NK-92 (cell line): ENCODE measurements around the gene RRBP1.
"Not testable (repeated sequence)": the region's sequence is repeated elsewhere in the genome, so short reads cannot be mapped to it uniquely, and the experiment has no call there.

Experiments used
- DNase-seq: peaks from one replicate; lab custom pipeline; 2025; ENCODE audit not compliant: unreplicated experiment; lab: John Stamatoyannopoulos, UW

RRBP1 gene

DNA sequence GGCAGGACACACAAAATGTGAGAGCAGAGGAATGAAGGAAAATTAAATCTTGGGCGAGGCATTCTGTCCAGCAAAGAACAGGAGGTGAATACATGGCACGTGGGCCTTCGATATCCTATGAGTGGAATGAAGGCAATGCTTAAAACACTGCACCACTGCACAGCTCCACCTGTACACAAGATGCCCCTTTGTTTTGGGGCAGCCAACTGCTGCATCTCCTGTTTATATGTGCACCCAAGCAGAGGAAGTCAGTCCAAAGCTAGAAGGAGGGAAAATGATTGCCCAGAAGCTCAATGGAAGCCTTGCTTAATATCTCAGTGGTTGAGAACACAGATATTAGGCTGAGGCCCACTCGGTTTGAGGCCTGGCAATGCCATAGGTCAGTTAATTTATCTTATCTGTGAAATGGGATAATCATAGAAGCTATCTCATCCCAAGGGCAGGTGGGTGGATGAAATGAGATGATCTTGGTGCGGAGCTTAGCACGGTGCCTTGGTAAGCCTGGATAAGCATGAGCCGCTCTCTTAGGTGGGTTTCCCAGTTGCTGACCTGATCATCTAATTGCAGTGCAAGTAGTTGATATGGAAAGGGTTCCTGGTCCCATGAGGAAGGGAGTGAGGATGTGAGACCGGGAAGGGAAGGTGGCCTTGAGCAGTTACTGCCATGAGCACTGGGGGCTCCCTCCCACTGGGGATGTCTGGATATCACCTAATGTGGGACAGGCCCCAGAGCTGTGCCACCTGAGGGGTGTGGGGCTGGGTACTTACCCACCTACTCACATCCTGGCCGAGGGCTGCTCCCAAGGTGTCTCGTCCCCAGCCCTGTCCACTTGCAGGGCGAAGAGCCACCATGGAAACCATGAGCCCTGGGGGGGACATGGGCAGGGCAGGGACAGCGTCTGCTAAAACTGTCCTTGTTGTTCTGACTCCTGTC lies 27.6 kb upstream of the RRBP1 start:
- no peak for DNase-seq

DNA sequence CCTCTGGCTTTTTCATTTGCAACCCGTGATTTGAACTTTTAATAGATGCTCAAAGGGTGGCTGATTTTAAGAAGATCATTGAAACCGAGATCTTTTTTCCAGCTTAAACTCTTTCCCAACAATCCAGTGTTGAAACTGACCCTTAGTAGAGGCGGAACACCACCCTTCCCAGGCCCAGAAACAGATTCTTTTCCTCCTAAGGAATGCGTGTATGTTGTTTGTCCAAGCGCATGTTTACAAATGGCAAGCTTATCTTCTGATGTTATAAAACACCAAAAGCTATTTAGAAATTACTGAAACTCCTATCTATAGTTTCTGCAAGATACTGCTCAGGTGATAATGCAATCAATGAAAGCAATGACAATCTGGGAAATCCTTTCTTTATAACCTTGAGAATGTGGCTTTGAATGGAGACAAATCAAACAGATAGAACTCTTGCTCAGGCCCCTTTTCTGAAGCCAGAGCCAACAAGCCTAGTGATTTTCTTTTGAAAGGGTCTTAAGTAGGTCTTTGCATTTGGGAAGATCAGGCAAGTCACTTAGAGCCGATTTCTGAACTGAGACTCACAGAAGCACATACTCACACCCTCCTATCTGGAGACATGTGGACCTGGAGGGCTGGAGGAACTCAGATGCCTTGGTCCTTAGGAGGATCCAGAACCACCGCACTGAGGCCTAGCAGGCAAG lies 26.8 kb upstream of the RRBP1 start:
- no peak for DNase-seq

GRCh38 chr20:17707951-17708350 lies 25.9 kb upstream of the RRBP1 start:
- not testable (repeated sequence) for DNase-seq

GRCh38 chr20:17706632-17707031 lies 24.6 kb upstream of the RRBP1 start:
- no peak for DNase-seq

DNA sequence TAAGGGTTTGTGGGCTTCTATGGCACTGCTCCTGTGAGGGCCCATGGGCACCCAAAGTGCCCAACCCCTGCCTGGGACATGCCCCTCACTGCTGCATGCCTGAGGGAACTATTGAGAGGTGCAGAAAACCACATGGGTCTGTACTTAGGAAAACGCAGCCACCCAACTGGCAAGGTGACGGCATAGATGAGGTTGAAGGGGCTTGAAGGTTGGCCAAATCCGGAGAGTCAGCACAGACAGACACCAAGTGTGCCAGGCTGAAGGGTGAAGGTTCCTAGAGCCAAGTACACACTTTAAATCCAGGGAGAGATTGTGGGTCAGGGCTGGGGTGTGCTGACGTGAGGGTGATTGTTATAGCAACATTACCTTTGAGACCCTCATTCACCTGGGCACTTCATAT lies 23.9 kb upstream of the RRBP1 start:
- DNase-seq, result no peak

DNA sequence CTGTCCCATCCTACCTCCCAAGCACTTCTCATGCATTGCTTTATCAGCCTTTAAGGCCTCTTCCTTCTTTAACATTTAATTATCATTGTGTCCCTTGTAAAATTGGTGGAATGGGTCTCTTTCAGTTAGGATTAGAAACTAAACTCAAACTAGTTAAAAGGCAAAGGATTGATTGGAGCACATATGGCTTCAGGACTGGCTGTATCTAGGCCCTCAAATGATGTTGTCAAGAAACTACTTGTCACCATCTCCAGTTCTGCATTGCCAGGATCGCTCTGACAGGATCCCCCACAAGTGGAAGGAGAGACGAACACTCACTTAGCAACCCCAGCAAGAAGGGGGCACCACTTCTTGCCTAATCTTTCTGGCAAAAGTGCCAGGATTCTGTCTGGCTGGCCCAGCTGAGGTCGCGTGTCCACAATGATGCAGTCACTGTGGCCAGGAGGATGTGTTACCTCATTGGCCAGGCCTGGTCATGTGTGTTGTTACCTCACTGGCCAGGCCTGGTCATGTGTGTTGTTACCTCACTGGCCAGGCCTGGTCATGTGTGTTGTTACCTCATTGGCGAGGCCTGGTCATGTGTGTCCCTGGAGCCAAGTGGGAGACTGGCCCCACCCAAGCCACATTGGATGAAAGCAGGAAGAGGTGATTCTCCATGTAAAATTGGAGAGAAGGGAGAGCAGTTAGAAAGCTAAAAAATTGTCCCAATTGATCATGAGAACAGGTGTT lies 22.7 kb upstream of the RRBP1 start:
- no peak for DNase-seq

- DNase-seq, result no peak
Observed at GRCh38 chr20:17701826-17702225, 19.8 kb upstream of the RRBP1 start.

DNA sequence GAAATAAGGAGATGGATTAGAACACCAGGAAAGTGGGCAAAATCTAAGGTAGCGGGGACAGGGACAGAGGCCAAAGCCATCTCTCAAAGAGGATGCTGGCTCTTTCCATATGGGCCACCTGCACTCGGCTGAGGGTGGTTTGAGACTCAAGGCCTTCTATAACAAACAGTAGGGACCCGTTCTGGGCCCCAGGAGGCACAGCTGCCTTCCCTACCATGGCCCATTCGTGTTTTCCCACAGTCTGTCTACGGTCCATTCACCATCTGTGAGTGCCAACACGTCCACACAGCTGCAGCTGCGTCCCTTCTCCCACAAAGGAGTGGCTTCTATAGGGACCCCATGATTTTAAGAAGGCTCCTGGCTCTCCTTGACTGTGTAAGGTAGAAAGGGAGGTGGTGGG lies 18.6 kb upstream of the RRBP1 start:
- no peak for DNase-seq

DNA sequence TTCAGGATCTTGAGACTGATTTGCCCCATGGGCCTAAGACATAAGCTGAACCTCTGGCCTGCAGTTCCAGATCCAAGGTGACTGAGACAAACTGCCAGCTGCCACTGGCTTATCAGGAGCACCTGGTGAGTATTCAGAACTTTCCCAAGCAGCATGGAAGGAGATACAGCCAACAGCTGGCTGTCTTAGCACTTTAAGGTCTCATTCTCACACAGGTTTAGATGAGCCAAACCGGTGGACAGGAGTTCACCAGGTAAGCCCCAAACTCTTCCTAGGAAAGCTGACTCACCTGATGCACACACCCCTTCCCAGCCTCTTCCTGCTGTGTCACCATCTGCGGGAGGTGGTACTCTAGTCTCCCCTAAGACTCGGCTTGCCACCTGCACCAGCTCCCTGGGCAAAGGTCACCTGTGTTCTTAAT lies 17.9 kb upstream of the RRBP1 start, which contains the start of gene BANF2:
BANF2 (plus strand) TSS at position 36 of the 421 bp plus-strand sequence. CDS start 25,060 bp downstream, outside the sequence.
- no peak for DNase-seq

GRCh38 chr20:17698384-17698783 lies 16.3 kb upstream of the RRBP1 start:
- DNase-seq, result no peak

- DNase-seq, result no peak
Observed at GRCh38 chr20:17697171-17697570, 15.1 kb upstream of the RRBP1 start.

DNA sequence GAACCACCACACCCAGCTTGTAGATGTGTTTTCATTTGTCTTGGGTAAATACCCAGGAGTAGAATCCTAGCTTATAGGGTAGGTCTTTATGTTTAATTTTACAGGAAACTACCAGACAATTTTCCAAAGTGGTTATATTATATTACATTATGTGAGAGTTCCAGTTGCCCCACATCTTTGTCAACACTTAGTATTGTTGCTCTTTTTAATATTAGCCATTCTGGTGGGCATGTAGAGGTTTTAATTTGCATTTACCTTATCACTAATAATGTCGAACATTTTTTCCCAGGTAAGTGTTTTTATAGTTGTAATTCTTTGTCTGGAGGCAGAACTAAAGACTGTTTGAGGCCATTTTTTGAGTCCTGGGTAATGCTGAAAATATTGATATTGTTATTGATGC lies 14.2 kb upstream of the RRBP1 start:
- no peak for DNase-seq

- no peak for DNase-seq
Observed at GRCh38 chr20:17694767-17695166, 12.7 kb upstream of the RRBP1 start.

- DNase-seq, result no peak
Observed at GRCh38 chr20:17693444-17694001, 11.5 kb upstream of the RRBP1 start.

GRCh38 chr20:17691758-17692157 lies 9.7 kb upstream of the RRBP1 start:
- DNase-seq, result no peak

GRCh38 chr20:17690144-17690543 lies 8.1 kb upstream of the RRBP1 start:
- DNase-seq, result no peak

DNA sequence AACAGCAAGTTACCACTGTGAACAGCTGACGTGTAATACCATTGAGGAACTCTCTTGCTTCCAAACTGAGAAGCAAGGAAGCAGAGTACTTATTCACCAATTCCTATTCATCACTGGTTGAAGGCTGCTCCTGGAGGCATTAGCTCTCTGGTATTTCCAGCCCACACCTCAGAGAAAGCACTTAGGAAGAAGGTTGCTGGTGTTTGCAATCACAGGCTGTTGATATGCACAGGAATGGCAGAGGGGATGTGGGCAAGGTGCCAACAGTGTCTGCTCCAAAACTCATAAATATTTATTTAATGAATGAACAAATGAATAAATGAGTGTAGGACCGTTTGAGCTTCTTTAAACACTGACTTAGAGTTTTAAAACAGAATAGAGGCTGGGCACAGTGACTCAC lies 6.9 kb upstream of the RRBP1 start:
- no peak for DNase-seq

GRCh38 chr20:17687800-17688199 lies 5.8 kb upstream of the RRBP1 start:
- DNase-seq, result no peak

DNA sequence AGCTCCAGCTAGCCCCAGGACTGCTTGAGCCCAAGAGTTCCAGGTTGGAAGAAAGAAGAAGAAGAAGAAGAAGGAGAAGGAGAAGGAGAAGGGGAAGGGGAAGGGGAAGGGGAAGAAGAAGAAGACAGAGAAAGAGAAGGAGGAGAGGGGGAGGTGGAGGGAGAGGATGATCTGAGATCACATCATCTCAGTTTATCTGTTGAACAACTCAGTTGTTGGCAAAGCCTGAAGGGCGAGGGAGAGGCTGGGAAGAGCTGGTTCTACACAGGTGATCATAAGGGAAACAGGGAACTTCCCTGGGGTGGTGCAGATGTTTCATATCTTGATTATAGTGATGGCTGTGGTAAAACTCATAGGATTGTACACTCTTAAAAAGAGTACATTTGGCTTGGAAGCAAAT lies 3.1 kb upstream of the RRBP1 start:
- no peak for DNase-seq

DNA sequence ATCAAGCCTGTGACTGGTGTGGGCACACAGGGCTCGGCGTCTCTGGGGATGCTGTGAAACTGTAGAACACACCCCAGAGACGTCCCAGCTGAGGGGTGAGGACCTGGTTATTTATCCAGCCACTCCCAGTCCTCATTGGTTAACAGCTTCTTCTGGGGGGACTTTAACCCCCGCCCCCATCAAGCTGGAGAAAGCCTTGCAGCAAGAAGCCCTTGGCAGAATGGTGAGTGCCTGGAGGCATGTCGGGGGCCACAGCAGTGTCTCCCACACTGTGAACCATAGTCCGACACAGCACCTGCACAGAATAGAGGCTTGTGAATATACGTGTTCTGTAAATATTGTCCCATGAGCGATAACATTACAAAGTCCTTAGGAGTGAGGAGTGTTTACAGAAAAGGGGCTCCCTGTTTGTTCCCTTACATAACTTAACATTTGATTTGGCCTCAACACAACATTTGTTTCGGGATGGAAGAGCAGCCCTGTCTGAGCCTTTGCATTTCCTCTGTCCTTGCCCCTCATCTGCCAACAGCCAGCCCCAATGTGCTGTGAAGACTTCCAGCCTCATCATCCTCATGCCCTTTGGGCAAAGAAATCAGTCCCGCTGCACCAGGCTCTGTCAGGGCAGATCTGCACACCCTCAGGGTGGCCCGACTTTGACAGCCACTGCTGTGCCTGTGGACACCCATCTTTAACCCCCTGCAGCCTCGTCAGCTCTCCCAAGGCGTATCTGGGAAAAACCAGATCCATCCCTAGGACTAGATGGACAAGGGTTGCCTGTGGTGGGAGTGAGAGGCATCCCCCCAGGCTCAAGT lies 2.2 kb upstream of the RRBP1 start:
- DNase-seq, result no peak
